HG03571 (cell line): ENCODE results near the gene FAM174B.

ENCODE experiments used
- ATAC-seq: cut with Tn5 transposase; IDR thresholded peaks from one replicate; pipeline ENCODE4 v1.9.1; 2021; ENCODE audit not compliant: unreplicated experiment

FAM174B gene

DNA sequence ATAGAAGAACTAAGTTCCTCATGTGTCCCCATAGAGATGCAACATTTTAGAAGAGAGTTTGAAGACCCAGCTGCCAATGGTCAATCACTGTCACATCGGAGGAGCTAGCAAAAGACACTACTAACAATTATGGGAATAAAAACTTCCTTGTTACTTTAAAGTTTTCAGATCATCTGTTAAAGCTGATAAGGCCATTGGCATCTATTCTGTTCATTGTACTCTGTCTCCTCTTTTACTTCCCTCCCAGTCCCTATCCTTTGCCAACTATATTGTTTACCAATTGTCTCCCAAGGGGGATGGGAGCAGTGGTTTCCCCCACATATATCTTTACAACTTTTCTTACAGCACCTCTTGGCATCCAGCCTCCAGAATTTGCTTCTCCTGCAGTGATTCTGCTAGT lies 81.0 kb downstream of the FAM174B start:
- no peak for ATAC-seq

DNA sequence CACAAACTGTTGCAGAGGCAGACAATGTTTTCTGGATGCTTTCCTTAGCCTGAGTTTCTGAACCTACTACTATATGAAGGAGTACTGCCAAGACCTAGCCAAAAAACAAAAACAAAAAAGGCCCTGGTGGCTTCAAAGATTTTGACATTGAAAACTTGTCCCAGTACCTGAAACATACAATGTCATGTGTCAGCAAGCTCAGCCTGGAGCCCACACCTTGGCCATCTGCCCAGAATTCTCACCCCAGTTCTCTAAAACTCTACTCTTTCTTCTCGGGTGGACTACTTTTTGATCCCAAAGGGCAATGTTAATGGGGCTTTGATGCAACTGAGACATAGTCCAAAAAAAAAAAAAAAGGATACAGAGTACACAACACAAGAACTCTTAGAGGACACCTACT lies 81.4 kb downstream of the FAM174B start:
- no peak for ATAC-seq

DNA sequence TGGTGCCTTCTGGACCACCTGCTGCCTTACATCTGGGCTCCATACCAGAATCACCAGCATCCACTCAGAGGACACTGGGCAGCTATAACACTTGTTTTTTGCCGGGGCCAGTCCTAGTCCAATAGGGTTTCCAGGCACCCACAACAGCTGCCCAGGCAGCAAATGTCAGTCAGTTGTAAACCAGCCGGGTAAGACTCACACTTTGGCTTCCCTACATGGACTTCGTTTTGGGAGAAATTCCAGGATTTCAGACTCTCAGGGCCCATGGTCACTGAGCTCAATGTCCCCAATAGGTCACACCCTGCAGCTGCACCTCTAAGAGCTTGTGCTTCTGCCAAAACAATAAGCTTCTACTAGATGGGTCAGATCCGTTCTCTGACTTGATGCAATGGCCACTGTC lies 83.8 kb downstream of the FAM174B start:
- no peak for ATAC-seq

GRCh38 chr15:92570391-92570790 lies 85.2 kb downstream of the FAM174B start:
- no peak for ATAC-seq

- ATAC-seq: no peak
Measured at GRCh38 chr15:92569778-92570177, 85.8 kb downstream of the FAM174B start.
